Right lung (tissue), 5 donors: ENCODE measurements around the gene DKK3. TPM values are rescaled to one million over a fixed set of nuclear protein-coding genes. Genes with fewer than 3 reads are reported as not detected.

ENCODE experiments used
- DNase-seq, 2 donors: peaks; one replicate each; pipeline ENCODE4 v3.0.0-alpha.2; 2013
- polyA plus RNA-seq, 5 donors: library from polyadenylated mRNA; unstranded; fragments of 120-200 nt; gene quantifications; one replicate each; pipeline versions ENCODE4 v1.2.1 to v1.2.3, GENCODE V29; 2013; ENCODE audit warnings: inconsistent platforms in 1 of 5, low replicate concordance in 1 of 5; ENCODE audit not compliant: insufficient read length in 5 of 5, insufficient read depth in 1 of 5

The DKK3 gene
- polyA plus RNA-seq, 5 donors, result 144 to 187 (median 170) TPM

DNA sequence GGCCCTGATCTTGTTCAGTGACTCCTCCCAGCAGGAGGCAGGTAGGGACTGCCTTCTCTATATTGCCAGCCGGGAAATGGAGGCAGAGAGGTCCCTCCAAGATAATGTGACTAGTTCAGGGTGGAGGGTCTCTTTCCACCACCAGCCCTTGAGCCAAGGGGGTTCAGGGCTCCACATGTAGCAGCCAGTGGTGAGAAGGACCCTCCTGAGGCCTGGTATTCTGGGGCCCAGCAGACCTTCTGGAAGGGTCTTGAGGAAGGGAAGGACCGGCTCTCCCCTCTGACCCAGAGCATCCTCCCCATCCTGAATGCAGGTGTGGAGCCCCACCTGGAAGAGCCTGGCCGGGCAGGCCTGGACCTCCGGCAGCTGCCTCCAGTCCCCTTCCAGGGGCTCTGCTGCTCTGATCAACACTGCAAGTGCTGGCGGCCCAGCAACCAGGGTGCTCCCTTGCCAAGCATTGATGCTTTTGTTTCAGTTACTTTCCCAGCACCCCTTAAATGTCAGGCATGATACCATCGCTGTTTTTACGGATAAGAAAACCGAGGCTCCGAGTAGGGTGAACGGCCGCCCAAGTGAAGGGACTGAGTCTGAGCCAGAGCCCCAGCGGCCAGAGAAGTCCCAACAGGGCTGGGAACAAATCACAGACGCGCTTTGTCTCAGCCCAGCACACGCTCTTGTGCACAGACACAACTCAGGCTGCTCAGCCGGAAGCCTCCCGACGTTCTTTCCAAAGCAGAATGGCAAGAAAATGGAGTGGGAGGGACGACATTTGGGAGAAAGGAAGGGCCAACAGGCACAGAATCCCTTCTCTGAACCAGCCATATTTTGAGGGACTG lies 38.8 kb downstream of the DKK3 start:
- no peak for DNase-seq

DNA sequence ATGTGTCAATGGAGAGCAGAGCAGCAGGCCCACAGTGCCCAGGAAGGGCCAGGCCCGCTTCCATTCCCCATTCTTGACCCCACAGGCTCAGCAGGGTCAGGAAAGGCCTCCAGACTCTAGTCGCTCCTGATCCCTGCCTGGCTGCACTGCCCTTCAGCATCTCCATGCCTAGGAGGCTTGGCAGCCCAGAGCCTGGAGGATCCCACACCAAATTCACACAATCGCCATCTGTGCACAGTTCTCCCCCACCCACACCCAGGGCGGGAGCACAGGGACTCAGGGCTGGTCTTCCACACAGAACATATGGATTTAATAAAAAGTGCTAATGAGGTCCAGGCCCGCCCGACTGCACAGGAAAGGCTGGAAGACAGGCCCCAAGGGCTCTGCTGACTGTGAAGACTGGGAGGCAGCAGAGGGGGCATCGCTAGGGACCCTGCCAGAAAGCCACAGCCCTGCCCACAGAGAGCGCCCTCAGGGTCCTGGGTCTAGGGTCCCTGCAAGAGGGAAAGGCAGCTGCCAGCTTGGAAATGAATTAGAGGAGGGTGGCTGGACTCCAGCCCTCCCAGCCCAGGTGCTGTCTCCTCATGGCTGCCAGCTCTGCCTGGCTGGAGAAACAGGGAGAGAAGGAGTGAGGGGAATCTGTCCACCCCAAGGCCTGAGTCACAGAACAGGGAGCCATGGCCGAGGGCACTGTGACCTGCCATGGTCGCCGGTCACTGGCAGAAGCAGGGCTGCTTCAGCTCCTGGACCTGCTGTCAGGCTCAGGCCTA lies 39.7 kb downstream of the DKK3 start:
- no peak for DNase-seq

DNA sequence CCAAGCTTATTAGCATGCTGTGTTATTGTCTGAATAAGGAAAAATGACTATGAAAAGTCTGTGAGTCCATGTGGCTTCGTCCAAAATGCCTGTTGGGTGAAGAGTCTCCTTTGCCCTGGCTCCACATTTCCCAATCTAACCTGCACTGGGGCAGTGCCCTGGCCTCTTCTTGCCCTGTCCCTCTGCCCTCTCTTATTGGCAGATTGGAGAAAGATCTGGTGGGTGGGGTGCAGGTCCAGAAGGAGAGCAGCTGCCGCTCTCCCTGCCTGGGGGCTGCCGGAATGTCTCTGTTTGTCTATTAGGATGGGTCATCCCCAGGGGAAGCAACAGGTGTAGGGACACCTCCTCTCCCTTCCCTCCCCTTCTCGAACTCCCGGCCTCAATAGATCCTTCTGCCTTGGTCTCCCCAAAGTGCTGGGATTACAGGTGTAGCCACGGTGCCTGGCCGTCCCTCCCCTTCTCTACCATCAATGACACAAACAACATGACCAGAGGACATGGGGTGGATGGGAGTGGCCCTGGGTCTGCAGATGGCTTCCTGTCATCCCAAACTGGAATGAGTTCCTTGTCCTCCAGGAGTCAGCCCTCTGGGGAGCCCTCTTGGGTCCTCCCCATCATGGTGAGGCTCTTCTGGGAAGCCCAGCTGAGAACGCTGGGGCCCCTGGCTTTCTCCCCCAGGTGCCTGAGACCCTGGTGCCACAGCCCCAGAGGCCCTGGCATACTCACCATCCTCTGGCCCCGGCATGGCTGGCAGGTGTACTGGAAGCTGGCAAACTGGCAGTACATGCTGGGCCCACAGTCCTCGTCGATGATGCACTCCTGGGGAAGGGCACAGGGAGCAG lies 40.5 kb downstream of the DKK3 start:
- no peak for DNase-seq

DNA sequence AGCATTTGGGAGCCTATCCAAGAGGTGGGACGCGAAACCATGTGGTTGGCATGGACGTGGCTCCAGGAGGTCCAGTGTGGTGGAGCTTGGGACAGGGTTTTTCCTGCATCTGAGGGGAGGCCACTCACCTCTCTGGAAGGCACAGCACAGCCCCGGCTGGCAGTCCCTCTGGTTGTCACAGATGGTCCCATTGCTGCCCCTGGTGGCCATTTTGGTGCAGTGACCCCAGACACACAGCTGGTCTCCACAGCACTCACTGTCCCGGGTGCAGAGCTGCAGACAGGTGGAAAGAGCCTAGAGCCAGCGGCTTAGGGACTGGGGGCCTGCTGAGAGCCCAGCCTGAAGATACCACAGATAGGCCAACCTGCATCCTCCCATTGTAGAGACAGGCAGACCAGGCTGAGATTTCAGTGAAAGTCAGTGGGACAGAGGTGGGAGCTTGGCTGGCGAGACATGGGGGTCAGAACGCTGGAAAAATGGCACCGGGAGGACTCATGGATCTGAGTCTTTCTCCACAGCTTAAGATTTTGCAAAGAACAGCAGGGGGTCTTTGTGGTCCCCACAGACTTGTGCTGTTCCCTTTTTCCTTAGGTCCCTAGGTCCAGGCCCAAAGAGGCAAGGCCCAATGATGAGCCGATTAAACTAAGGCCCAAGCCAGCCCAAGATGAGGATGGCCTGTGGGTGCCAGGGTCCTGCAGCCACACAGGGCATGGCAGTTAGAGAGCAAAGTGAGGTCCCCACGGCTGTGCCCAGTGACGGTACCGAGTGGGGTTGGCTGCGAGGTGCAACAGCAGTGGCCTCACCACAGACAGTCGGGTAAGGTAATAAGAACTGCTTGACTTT lies 41.4 kb downstream of the DKK3 start:
- DNase-seq, result peak in 1 of 2 donors; percentile 40

DNA sequence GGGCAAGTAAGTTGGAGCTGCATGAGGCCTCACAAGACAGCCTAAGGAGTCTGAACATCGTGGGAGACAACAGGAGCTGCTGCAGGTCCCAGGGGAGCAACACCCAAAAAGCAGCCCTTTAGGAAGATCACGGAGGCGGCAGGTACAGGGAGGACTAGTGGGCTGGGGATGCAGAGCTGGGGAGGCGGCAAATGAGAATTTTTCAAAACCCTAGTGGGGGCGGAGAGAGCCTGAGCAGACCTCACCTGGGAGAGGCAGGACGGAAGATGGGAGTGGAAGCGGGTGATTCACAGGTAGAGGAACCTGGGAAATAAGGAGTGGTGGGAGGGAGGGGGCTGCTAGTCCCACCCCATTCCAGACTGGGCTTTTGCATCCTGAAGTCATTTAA lies 42.1 kb downstream of the DKK3 start:
- DNase-seq, result no peak

DNA sequence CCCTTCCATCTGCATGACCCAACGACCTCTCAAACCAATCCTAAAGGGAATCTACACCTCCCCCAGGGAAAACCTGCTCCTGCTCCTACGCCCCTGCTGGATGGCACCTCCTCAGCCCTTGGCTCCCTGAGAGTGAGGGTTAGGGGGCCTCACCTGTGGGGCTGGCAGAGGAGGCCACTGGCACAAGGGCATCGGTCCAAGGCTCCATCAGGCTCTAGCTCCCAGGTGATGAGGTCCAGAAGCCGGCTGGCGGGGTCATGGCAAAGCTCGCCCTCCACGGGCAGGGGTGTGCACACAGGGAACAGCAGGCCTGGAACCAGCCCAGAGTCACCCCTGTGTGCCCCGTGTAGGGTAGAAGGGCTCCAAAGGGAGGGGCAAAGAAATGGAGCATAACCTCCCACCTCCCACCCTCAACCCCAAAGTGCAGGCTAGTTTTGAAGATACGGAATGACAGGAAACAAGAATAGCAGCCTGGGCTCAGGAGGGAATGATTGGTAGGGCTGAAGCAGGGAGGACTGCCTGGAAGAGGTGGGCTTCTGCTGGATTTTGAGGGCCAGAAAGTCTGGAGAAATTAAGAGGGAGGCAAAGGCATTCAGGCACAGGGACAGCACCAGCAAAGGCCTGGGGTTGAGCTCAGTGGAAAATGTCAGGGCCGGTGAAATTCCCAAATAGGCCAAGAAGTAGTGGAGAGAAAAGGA lies 42.6 kb downstream of the DKK3 start:
- DNase-seq, result no peak

DNA sequence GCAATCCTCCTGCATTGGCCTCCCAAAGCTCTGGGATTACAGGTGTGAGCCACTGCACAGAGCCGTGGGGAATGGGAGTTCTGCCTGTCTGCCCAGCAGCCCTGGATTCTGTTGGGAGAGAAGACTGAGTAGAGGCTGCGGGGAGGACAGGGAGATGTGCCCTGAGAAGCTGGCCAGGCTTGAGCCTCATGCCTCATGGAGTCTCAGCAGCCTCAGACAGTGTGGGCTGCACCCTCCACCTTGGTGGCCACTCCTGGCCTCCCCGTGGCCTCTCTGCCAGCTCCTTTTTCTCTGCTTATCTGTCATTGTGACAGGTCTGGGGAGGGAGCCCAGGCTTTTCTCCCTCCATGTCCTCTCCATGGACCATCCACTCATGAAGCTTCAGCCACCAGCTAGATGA lies 43.2 kb downstream of the DKK3 start:
- no peak for DNase-seq

DNA sequence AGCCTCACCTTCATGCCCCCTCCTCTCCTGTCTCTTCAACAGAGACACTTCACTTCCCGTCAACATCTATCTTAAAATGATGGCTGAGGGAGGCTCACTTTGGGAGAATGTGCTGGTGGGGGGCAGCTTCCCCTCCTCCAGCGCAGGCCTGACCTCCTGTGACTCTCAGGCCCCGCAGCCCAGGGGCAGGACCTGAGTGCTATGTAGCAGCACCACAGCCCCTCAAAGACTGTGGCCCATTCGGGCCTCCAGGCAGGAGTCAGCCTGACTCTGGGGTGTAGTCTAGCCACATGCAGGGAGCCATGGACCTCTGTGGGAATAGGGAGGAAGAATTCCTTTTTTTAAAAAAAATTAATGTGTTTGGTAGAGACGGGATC lies 43.7 kb downstream of the DKK3 start:
- DNase-seq, result no peak

DNA sequence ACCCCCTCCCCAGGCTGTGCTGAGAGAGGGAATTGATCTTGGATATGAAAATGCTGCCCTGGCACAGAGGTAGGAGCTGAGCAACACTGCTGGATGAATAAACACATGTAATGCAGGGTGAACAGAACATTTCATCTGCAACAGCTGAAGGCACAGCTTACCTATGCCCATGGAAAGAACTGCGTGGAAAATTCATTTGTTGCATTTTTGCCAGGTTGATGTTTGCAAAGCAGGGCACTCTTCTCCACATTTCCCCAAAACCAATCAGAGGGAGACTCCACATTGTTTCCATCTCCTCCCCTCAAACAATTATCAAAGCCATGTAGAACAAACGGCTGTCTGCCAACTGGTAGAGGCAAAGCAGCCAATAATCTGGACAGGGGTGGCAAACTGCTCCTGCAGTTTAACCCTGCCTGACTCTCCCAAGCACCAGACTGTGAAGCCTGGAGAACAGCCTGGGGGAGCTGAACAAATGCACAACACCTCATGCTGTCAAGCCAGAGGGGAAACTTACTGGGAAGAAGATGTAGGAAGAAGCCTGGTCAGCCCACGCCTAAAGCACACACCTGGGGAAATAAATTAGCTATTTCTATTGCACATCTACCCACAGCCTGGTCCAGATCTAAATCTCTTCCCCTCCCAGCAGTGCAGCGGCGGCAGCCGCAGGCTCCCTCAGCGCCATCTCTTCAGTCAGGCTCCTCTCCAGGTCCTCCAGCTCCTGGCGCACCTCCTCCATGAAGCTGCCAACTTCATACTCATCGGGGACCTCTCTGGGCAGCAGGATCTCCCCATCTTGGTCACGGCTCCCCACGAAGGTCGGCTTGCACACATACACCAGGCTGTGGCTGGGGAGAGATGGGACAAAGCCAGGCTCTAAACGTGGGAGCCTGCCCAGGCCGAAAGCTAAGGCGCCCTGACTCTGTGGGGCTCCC lies 44.3 kb downstream of the DKK3 start:
- DNase-seq, result no peak

DNA sequence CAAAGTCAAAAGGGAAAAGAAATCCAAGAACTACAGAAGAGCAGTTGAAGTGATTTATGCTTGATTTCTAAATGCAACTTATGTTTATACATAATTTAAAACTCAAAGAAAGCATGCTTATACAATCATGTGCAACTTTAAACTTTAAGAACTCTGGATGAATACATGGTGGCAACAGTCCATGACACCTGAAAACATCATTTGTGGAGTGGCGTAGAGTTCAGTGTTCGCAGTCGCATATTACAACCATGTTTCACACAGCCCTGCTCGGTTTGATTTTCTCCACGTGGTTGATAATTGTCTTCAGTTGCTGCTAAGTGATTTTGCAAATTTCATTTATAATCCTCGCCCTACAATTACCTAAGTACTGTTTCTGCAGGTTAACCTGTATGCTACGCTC lies 45.4 kb downstream of the DKK3 start:
- no peak for DNase-seq

DNA sequence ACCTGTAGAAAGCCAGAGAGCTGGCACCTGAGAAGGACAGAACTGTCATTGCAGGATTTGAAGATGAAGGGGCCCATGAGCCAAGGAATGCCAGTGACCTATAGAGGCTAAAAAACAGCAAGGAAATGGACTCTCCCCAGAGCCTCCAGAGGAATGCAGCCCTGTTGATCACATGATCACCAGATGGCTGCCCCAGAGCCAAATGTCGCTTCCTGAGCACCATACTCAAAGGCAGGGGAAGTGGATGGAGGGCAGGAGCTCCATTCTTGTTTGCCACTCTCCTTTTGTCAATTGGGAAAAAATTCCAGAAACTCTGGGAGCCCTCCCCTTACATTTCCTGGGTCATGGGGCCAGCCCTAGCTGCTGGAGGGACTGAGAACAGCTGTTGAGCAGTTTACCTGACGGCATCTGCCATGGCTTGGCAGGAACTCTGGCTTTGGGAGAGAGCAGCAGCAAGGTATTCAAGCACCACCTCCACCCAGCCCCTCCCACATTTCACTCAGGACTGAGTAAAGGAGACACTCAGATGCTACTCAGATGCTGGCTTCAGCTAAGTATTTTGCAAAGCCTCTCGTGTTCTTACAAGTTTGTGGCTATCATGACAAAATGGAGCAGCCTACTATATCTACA lies 46.9 kb downstream of the DKK3 start:
- no peak for DNase-seq

DNA sequence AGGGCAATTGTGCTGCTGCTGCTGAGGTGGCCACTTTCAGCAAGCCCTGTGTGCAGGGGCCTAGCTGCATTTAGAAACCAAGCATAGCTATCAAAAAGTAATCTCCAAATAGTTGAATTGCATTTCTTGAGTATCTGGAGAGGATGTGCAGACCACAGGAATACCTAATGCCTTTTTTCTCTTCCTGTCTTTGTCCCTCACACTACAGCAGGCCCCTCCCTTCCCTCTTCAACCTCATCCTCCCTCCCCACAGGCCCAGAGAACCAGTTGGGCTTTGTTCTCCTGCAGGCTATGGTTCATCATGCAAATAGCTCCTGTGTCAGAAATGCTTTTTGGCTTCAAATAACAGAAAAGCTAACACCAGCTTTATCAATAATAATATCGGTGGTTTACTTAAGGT lies 47.7 kb downstream of the DKK3 start:
- DNase-seq, result no peak

DNA sequence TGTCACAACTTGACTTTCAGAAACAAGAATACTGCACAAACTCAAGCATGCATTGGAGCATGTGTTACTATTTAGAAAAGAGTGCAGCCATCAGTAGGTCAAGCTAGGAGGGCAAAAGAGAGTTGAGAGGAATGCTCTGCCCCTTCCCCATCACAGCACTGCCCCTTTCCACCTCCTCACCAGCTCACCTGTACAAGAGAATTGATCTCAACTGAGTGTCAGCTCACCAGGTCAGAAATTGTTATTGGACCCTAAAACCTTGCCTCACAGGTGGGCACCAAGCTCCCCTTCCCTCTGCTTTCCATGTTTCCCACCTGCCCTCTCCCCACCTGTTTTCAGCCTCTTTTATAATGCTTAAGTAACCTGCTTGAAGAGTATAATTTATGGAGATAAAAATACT lies 48.8 kb downstream of the DKK3 start:
- DNase-seq, result no peak

DNA sequence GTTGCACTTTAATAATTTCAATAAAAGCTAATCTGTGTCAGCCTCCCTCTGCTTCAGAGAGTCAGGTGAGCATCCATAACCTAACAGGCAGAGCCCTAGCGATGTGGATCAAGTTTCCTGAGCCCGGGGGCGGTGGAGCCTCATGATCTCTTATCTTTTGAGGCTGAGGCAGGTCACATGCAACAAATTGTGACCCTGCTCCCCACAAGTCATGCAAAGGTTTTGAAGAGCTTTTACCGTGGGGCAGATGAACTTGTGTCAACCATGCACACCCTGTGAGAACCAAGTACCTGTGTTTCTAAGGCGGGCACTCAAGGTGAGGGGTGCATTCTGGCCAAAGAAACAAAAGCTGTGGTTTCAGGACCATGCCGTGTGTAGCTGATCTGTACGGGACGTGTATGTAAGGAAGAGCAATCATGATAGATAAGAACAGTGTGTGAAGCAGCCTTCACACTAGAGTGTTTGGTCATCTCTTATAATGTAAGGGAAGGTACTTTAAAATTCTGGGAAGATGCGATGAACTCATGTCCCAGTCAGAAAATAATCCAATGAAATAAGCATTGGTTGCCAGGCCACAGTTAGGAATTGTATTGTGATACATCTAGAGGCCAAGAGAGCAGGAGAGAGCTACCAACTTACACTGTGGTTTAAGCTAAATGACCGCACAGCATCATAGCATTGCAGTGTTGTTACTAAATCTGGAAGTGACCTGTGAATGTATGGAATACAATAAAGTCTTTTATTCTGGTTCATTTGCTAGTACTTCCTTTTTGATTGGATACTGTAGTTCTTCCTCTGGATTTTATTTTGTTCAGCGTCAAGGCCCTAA lies 49.8 kb downstream of the DKK3 start:
- DNase-seq, result no peak

DNA sequence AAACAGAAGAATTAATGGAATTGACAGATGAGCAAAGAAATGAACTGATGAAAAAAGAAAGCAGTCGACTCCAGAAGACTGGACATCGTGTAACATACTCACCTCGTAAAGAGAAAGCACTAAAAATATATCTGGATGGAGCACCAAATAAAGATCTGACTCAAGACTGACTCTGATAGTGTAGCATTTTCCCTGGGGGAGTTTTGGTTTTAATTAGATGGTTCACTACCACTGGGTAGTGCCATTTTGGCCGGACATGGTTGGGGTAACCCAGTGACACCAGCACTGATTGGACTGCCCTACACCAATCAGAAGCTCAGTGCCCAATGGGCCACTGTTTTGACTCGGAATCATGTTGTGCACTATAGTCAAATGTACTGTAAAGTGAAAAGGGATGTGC lies 52.4 kb downstream of the DKK3 start:
- no peak for DNase-seq

DNA sequence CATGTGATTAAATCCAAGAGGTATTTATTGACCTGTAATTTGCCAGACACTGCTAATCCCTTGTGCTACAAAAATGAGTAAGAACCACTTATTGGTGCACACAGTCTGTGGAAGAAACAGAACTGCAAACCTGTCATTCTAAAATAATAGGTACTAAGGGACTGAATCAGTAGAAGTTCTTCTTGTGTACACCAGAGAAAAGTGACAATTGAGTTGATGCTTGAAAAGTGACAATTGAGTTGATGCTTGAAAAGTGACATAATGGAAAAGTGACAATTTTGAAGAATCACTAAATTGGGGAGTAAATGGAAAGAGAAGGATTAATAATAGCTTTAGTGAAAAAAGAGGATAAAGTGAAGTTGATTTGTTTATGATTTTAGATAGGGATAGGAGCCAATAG lies 56.4 kb downstream of the DKK3 start:
- no peak for DNase-seq

DNA sequence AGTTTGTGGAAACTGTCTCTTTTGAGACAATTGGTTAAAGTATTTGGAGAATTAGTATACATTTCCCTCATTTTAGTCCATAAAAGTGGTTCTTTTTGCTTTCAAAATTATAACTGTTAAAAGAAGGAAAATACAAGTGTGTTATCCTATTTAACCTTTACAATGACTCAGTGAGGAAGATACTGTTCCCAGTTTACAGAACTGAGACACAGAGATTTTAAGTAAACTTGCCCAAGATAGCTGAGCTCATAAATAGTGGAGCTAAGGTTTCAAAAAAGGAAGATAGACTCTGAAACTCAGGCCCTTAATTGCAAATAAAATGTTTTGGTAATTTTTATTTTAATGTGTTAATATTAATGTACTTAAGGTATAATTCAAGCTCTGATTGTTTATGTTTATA lies 58.9 kb downstream of the DKK3 start:
- no peak for DNase-seq

DNA sequence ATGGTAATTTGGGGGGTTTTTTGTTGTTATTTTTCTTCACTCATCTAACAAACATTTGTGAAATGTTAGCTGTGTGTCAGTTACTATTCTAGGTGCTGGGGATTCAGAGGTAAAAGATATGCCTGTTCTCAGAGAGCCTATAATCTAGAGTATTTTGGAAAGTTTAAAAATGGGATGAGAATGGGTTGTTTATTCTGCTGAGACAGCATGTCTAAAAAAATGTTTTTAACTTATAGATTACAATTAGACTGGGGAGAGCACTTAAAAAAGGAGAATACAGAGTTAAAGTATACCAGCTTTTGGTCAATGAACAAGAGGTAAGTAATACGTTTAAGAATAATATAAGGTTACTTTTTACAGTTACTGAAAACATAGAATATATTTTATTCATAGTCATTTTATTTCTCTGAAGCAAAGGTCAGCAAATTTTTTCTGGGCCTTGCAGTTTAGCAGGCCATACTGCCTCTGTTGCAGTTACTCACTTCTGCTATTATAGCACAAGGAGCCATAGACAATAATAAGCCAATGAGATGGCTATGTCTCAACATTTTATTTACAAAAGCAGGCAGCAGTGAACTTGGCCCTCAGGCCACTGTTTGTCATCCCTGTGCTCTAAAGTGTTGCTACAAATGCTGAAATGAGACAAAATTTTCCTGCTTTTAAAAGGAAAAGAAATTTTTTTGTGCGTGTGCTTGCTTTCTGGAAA lies 60.0 kb downstream of the DKK3 start:
- no peak for DNase-seq
